Smooth muscle cell of the umbilical artery (primary cell): Measurements from ENCODE around the gene NBPF9. TPM values are rescaled to one million over a fixed set of nuclear protein-coding genes. Genes with fewer than 3 reads are reported as not detected.

Experiments
- total RNA-seq: library from RNA; depleted of rRNA; stranded (reverse); fragments of >200 nt; gene quantifications from 2 replicates; pipeline ENCODE4 v1.2.3, GENCODE V29; 2014

NBPF9 gene
- 19.9 and 32.7 TPM in 2 replicates for total RNA-seq

GRCh38 chr1:149103109-149104081 lies at the start of gene NBPF9:
Gene NBPF9, minus strand, starts transcription at chr1:149103551. Its CDS starts 21,412 bp downstream, at chr1:149082139.

